HL-60/S4 treated with phorbol 12-myristate 13-acetate at 8.2 ng/mL for 4 days and 3 days (cell line): ENCODE data around the gene BHLHA9.
"Not testable (repeated sequence)": the region's sequence is repeated elsewhere in the genome, so short reads cannot be mapped to it uniquely, and the experiment has no call there.

Experiments
- in situ Hi-C: fragments of 300-500 bp; cut with MboI; formaldehyde crosslinking; loops from 2 replicates; pipeline ENCODE4 v1.15.0; 2022; ENCODE audit warnings: low sequenced_read_pairs

BHLHA9 gene

DNA sequence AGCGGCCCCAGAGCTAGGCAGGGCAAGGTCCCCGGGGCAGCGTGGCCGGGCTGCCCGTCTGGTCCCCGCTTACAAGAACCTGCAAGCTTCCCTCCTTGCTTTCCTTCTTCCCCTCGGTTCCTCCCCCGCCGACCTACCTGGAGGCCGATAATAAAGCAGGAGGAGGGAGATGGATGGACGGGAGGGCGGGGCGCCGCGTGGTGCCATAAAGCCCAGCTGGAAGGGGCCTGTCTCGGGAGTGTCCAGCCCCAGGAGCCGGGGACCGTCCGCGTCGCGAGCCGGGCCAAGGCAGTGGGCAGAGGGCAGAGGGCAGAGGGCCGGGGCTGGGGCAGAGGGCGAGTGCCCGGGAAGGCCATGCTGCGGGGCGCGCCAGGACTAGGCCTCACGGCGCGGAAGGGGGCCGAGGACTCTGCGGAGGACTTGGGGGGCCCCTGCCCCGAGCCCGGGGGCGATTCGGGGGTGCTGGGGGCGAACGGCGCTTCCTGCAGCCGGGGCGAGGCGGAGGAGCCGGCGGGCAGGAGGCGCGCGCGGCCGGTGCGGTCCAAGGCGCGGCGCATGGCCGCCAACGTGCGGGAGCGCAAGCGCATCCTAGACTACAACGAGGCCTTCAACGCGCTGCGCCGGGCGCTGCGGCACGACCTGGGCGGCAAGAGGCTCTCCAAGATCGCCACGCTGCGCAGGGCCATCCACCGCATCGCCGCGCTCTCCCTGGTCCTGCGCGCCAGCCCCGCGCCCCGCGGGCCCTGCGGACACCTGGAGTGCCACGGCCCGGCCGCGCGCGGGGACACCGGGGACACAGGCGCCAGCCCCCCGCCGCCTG, at the start of gene BHLHA9:
Gene BHLHA9 (plus strand): TSS at position 235 of the 820 bp plus-strand sequence. CDS start 120 bp downstream, at position 355.
- in situ Hi-C loops: loop anchor here (25.0 kb wide), 1 partner anchor 242 kb away; the partner anchor contains the start of gene INPP5K

DNA sequence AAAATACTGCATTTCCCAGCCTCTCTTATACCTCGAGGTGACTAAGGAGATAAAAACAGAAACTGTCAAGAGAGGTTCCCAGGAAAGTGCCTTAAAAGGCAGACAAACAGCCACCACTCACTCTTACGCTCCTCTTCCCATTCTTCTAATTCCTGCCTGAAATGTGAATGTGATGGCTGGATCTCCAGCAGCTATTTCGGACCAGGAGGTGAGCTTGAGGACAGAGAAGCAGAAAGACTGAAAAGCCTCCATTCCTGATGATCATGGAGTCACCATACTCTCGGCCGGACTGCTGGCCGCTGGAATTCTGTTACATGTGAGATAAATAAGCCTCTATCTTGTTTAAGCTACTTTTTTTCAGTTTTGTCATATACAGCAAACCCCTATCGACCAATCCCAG, 49.0 kb upstream of the BHLHA9 start:
- in situ Hi-C loops: no loop called here

DNA sequence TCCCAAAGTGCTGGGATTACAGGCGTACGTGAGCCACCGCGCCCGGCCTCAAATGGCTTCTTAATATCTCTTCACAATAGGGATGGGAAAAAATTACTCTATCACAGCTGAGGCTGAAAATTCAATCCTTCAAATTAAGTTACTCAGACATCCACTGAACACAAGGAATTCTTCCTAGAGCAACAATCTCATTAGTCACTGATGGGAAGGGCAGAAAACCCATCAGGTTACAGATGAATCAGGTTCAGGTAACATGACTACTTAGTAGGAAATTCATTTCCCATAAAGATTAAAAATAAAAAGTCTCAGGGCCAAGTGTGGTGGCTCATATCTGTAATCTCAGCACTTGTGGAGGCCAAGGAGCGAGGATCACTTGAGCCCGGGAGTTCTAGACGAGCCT, 47.9 kb upstream of the BHLHA9 start:
- in situ Hi-C loops: no loop called here

DNA sequence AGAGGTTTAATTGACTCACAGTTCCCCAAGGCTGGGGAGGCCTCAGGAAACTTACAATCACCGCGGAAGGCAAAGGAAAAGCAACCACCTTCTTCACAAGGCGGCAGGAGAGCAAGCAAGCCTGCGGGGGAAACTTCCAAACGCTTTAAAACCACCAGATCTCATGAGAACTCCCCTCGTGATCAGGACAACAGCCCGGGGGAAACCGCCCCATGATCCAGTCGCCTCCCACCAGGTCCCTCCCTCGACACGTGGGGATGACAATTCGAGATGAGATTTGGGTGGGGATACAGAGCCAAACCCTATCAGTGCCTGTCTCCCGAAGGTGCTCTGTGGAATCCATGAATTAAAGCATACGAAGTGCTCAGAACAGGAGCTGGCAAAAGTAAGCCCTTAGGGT, 46.6 kb upstream of the BHLHA9 start:
- in situ Hi-C loops: no loop called here

DNA sequence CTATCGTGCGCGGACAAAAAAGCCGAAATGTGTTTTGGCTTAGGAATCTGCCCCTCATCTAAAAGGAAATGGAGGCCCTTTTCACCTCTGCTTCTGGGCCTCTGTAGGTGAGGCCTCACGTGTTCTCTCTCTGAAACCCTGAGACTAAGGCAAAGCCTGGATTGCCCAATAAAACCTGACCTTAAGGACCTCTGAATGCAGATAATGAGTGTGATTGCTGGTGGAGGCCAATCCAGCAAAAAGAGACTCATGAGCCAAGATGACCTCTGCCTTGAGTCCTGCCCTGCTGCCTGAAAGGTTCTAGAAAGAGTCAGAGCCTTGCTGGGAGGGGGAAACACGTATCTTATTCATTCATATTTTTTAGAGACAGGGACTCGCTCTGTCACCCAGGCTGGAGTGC, 45.9 kb upstream of the BHLHA9 start:
- in situ Hi-C loops: no loop called here

DNA sequence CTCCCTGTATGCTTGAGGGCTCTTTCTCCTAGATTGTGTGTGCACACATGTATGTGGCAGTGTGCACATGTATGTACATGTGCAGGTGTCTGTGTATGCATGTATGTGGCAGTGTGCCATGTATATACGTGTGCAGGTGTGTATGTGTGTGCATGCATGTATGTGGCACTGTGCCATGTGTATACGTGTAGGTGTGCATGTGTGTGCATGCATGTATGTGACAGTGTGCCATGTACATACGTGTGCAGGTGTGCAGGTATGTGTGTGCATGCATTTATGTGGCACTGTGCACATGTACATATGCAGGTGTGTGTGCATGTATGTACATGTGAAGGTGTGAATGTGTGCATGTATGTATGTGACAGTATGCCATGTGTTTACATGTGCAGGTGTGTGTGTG, 43.9 kb upstream of the BHLHA9 start:
- in situ Hi-C loops: no loop called here

DNA sequence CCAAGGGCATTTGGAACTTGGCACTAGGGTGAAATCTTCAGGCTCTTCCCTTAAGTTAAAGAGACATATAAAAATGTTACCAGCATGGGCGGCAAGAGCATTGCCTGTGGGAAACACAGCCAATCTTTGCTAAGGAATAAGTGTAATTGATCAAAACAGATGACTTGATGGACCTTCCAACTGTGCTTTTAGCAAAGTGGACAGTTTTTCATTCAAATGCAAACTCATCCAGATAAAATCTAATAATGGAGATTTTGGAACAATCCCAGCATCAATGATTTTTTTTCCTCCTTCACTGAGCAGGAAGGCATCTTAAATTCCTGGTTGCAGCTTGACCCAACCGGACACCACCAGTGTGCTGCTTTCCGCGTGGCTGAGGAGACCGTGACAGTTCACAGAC, 42.9 kb upstream of the BHLHA9 start:
- in situ Hi-C loops: no loop called here

DNA sequence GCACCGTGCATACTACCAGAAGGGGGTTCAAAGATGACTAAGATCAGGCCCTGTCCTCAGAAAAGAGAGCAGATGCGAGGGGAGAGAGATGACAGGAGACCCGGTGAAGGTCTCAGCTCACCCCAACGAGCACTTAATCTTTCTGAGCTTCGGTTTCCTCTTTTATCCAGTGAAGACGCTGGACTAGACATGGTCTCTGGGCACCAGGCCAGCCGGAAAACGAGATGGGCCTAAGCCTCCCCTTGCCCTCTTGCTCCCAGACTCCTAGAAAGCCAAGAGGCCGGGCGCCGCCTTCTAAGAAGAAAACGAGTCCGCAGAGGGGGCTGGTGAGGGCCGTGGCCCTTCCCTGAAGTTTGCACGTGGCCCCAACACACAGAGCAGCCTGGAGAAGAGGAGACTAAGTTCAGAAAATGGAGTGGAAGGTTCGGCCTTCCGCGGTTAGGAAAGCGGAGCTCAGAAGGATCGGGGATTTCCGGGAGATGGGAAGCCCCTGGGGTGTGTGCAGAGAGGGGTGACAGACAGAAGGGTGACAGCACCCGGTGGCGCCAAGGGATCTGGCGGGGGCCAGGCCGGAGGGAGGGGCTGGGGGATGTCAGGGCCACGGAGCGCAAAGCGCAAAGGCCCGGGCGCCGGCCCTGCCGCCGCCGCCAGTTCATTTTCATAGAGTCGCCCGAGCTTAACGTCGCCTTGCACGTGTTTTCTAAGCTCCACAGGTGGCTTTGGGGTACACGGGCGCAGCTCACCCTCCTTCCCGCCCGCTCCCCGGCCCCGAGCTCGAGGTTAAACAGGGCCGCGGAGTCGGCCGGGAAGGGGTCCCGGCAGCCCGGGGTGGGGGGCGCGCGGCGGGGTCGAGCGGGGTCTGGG, 42.1 kb upstream of the BHLHA9 start:
- in situ Hi-C loops: no loop called here

DNA sequence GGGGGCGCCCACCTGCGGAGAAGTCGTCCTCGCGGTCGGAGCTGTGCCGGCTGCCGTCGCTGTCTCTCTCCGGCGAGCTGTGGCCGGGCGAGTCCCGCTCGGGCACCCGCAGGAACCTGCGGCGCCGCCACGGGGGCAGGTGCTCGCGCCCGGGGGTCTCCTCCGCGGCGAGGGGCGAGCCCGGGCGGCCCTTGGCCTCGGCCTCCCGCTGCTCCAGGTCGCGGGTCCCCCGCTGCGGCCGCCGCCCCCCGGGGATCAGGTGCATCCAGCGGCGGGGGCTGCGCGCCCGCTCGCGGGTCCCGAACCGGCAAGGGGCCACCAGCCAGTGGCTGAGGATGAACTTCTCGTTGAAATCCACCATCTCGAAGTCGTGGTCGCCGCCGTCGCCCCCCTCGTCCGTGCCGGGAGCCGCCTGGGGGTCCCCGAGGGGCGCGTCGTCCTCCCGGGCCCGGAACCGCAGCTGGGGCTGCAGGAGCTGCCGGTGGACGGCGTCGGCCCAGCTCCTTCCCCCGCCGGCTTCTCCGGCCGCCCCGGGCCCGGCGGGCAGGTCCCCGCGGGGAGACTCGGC, 41.4 kb upstream of the BHLHA9 start:
- in situ Hi-C loops: no loop called here

DNA sequence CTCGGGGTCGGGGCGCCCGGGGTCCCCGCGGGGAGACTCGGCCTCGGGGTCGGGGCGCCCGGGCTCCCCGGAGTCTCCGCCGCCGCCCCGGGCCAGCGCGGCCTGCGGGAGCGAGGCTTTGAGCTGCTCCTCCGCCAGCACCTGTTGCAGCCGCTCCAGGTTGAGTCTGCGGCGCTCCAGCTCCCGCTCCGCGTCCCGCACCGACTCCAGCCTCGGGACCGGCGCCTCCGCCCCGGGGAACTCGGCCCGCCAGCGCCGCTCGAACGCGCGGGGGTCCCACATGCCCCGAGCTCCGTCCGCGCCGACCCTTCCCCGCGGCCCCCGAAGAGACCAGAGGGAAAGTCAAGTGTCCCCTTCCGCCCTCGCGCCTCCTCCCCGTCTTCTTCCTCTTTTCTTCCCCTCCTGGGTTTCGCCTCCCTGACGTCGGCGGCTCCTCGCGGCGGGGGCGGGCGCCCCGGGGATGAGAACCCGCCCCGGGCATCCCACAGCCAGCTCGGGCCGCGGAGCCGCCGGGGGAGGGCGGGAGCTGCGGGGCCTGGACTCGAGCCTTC, 40.8 kb upstream of the BHLHA9 start:
- in situ Hi-C loops: no loop called here

DNA sequence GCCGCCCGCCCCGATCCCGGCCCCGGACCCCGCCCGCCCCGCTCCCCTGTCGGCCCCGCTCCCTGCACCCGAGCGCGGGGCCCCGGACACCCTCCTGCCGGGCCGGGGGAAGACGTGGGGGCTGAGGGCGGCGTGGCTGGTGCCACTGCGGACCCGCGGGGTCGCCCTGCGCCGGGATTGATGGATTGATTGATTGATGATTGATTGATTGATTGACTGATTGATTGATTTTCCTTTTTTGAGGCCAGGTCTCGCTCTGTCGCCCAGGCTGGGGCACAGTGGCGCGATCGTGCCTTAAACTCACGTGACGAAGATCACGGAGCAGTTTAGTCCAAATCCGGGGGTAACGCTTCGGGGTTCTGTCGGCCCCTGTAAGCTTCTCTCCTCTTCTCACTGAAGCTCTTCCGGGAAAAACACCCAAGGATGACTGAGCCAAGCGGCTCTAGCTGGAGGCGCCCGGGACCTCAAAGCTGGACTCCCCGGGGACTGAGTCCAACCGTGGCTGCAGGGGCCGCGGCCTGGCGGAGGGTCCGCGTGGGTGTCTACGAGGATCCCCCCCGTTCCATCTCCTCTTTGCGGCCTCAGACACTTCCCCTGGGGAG, 40.2 kb upstream of the BHLHA9 start:
- in situ Hi-C loops: no loop called here

DNA sequence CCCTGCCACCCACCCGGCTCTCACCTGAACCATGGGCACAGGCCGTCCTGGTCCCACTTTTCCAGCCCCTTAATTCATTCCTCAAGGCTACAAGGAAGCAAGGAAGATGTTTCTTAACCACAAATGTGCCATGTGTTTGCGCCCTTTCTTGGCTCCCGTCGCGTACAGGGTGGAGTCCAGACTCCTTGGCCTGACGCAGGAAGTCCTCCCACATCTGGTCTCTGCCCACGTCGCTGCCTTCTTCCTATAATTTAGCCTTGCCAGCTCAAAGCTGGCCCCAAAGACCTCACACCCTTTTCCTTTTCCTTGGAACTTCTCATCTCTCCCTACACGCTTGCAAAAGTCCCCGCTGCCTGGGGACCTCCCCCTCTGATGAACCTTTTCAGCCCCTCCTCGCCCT, 38.8 kb upstream of the BHLHA9 start:
- in situ Hi-C loops: no loop called here

DNA sequence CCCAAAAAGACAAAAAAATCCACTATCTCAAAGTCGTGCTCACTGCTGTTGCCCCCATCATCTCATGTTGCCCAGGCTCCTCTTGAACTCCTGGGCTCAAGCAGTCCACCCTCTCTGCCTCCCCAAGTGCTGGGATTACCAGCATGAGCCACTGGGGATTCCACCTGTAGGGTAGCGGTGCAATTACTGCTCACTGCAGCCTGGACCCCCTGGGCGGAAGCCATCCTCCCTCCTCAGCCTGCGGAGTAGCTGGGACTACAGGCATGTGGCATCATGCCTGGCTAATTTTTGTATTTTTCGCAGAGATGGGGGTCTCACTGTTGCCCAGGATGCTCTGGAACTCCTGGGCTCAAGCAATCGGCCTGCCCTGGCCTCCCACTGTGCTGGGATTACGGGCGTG, 37.9 kb upstream of the BHLHA9 start:
- in situ Hi-C loops: no loop called here

DNA sequence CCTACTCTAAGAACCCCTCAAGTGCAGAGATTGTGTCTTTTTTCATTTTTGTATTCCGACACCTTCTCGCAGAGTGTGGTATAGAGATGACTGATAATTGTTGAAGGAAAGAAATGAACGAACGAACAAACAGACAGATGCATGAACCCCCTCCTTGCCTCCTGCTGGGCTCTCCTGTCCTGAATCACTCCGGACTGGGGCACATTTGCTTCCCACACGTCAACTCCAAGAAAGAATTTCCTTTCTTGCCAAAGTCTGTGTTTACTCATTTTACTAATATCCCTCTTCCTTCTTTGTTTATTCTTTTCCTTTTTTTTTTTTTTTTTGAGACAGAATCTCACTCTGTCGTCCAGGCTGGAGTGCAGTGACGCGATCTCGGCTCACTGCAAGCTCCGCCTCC, 37.5 kb upstream of the BHLHA9 start:
- in situ Hi-C loops: no loop called here

DNA sequence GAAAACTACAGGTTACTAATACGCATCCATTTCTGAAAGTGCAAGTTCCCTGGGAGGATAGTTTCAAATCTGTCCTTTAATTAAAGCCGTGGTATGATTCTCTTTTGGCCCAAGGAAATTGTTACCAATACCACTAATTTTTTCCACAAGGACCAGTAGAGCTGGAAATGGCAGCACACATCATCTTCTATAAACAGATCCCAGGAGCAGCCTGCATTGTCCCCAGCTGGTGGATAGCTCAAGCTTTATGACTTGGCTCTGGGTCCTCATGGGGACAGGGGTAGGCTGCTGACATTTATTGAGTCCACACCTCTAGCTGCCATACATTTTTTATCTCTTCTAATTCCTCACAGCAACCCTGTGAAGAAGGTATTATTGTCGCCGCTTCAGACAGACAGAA, 35.8 kb upstream of the BHLHA9 start:
- in situ Hi-C loops: no loop called here

DNA sequence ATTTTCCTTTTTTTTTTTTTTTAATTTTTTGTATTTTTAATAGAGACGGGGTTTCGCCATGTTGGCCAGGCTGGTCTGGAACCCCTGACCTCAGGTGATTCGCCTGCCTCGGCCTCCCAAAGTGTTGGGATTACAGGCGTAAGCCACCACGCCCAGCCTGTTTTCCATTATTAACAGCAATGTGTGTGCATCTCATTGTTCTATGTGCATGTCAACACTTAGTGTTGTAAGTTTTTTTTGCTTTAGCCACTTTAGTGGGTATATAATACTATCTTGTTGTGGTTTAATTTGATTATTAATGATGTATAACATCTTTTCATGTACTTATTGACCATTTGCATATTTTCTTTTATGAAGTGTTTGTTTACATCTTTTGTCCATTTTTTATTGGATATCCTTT, 32.8 kb upstream of the BHLHA9 start:
- in situ Hi-C loops: no loop called here

DNA sequence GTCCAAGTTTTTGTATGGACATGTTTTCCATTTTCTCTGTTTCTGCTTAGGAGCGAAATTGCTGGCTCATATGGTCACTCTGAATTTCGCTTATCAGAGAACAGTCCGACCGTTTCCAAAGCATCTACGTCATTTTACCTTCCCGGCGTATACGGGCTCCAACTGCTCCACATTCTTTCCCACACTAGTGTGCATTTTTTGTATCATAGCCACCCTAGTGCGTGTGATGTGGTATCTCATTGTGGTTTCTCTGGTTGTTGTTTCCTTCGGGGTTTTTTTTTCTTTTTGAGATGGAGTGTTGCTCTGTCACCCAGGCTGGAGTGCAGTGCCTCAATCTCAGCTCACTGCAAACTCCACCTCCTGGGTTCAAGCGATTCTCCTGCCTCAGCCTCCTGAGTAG, 31.0 kb upstream of the BHLHA9 start:
- in situ Hi-C loops: no loop called here

DNA sequence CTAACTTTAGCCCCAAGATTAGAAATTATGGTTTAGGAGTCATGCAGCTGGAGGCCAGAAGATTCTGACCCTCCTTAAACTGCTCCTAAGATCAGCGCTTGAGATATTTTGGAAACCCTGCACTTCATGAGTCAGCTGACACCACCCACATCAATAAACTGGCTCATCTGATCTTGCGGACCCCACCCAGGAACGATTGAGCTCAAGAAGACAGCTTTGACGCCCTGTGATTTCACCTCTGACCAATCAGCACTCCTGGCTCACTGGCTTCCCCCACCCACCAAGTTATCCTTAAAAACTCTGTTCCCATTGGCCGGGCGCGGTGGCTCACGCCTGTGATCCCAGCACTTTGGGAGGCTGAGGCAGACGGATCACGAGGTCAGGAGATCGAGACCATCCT, 29.8 kb upstream of the BHLHA9 start:
- in situ Hi-C loops: not testable (repeated sequence)

DNA sequence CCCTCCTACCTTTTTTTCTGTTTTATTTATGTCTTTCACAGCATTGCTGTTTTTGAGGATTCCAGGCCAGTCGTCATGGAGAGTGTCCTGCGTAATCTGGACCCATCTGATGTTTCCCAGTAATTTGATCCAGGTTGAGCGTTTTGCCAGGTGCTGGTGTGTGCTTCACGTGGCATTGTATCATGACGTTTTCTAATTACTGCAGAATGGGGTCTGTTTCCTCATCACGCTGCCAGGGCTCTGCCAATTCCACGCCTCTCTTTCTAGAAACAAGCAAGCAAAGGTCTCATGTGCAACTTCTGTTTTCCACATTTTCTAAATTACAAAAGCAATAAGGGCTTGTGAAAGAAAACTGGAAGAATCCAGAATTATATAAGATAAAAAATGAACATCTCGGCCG, 28.3 kb upstream of the BHLHA9 start:
- in situ Hi-C loops: no loop called here

DNA sequence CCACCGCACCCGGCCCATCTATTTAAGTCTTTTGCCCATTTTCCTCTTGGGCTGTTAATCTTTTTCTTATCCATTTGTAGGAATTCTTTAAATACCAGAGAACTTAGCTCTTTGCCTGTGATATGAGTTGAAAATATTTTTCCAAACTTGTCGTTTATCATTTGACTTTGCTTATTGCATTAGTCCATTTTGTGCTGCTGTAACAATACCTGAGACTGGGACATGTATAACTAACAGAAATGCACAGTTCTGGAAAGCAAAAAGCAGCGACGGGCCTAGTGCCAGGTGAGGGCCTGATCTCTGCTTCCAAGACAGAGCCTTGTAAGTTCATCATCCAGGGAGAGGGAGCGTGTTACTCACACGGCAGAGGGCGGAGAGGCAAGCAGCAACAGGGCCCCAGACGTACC, 25.6 kb upstream of the BHLHA9 start:
- in situ Hi-C loops: no loop called here
